GM13976 (cell line): ENCODE measurements around the gene CPE.
"Not testable (repeated sequence)": the region's sequence is repeated elsewhere in the genome, so short reads cannot be mapped to it uniquely, and the experiment has no call there.

Source experiments
- DNase-seq: peaks from one replicate; pipeline ENCODE4 v3.0.0; 2012; ENCODE audit warnings: low spot score
- in situ Hi-C: fragments of 300-500 bp; cut with MboI; formaldehyde crosslinking; loops from one replicate; pipeline ENCODE4 v1.12.0; 2022; ENCODE audit warnings: low sequenced_read_pairs, mixed read lengths, inconsistent platforms; ENCODE audit not compliant: unreplicated experiment
- TF ChIP-seq, protein P1 (sequence below): IDR thresholded peaks from 2 replicates; pipeline ENCODE4 v1.5.1; 2012; ENCODE audit warnings: borderline replicate concordance, mild to moderate bottlenecking; ENCODE audit not compliant: insufficient read depth; ENCODE audit errors: extremely low read depth, missing control alignments, control extremely low read depth

The CPE gene

DNA sequence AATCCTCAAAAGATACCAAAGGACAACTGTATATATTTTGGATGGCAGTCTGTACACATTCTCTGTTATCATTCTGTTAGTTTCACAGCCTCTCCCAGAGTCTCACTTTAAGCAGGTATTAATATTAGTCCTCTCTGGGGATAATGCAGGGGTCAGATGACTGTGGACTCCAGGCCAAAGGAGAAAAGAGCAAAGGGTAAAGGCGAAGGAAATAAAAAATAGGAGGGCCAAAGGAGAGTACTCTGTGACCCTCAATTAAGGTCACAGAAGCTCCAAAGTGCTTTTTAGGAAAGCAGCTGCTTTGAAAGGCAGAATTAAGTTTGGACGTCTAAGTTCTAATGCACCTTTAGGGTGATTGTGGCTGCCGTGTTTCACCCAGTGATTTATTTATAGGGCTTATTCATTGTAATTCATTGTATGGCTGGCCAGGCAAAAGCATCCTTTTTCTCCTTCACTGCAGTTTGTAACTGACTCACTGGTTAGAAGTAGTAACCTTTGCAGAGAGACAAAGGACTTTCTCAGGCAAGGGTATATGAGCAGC is 43.6 kb upstream of the CPE start:
- DNase-seq, result no peak
- TF ChIP-seq, protein P1, sequence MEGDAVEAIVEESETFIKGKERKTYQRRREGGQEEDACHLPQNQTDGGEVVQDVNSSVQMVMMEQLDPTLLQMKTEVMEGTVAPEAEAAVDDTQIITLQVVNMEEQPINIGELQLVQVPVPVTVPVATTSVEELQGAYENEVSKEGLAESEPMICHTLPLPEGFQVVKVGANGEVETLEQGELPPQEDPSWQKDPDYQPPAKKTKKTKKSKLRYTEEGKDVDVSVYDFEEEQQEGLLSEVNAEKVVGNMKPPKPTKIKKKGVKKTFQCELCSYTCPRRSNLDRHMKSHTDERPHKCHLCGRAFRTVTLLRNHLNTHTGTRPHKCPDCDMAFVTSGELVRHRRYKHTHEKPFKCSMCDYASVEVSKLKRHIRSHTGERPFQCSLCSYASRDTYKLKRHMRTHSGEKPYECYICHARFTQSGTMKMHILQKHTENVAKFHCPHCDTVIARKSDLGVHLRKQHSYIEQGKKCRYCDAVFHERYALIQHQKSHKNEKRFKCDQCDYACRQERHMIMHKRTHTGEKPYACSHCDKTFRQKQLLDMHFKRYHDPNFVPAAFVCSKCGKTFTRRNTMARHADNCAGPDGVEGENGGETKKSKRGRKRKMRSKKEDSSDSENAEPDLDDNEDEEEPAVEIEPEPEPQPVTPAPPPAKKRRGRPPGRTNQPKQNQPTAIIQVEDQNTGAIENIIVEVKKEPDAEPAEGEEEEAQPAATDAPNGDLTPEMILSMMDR, result no peak
- in situ Hi-C loops, result no loop called here

DNA sequence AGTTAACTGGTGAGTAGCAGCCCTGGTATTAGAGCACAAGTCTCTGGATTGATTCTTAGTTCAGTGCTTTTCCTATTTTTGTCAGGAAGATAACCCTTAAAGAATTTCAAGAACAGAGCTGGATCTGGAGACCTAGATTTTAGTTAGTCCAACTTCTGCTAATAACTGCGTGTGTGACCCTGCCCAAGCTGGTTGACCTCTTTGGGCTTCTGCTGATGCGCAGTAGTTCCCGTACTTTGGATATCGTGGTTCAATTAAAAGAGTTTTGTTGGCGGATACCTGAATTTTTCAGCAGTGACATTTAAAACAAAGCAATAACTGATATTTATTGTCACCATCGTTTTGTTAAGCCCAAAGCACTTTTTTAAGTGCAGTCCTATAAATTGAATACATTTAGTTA is 42.1 kb upstream of the CPE start:
- no peak for DNase-seq
- in situ Hi-C loops, result no loop called here
- TF ChIP-seq, protein P1, result no peak

DNA sequence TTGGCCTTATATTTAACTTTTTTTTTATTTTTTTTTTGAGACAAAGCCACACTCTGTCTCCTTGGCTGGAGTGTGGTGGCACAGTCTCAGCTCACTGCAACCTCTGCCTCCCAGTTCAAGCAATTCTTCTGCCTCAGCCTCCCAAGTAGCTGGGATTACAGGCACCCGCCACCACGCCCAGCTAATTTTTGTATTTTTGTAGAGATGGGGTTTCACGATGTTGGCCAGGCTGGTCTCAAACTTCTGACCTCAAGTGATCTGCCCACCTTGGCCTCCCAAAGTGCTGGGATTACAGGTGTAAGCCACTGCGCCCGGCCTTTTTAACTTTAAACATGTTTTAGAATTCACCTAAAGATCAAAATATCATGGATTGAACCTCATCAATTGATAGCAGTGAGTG is 36.5 kb upstream of the CPE start:
- not testable (repeated sequence) for DNase-seq
- in situ Hi-C loops, result loop anchor here (10.0 kb wide), 1 partner anchor 208 kb away; no protein-coding TSS in a partner anchor

DNA sequence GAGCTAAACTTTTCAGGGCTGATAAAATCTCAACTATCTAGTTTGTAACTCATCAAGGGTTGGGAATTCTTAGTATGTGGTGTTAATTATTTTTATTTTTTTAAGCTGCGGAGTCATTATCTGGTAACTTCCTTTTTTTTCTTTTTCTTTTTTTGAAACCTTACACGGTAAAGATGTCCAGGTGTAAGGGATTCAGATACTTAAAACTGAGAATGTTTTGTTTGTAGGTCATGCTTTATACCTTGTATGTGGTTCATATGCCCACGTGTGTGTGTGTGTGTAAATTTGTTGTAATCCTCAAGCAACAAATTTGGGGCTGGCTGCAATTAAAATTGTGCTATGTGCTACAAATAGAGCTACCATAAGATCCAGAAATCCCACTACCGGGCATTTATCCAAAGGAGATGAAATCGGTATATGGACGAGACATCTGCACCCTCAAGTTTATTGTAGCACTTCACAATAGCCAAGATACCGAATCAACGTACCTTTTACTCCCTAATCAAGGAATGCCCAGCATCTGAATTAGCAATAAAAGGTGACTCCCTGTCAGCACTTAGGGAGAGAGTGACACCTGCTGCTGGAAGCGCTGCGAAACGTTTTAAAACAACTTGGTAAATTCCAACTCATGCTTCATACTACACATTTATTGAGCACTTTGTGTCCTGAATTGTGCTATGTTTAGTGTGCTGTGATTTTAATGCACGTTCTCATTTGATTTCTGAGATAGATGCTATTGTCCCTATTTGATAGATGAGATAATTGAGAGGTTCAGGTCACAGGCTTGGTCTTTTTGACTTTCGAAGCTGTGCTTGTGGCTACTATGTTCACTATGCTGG is 35.2 kb upstream of the CPE start:
- in situ Hi-C loops, result loop anchor here (10.0 kb wide), 1 partner anchor 209 kb away; no protein-coding TSS in a partner anchor
- TF ChIP-seq, protein P1, result no peak
- DNase-seq, result no peak

DNA sequence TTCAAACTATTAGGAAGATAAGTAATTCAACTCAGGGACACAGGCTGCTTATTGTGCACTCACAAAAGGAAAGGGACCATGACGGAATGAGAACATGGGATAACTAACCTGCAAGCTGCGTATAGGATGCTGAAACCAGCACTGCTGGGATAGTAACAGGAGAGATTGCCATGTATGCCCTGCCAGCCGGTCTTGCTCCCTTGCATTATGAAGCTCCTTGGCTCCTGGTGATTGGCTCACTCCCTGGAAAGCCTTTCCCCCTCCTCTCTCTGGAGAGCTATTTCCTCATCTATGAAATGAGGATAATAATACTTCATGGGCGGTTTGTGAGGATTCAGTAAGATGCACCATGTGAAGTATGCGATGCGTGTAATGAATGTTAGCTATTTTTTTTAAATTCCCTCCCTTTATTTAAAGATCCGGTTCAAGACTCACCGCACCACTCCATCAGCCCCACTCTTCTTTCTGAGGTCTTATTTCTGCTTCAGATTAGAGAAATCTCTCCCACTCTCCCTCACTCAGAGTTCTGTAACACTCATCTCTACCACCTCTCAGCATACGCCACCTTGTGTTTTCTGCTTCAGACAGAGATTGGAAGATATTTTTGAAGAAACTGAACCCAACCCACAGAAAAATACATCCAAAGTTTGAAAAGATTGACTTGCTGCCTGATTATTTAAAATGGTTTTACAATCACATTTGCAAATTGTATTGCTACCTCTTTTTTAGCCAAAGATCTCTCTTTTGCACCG is 33.0 kb upstream of the CPE start:
- in situ Hi-C loops, result loop anchor here (10.0 kb wide), 1 partner anchor 211 kb away; no protein-coding TSS in a partner anchor
- TF ChIP-seq, protein P1, result no peak
- no peak for DNase-seq

DNA sequence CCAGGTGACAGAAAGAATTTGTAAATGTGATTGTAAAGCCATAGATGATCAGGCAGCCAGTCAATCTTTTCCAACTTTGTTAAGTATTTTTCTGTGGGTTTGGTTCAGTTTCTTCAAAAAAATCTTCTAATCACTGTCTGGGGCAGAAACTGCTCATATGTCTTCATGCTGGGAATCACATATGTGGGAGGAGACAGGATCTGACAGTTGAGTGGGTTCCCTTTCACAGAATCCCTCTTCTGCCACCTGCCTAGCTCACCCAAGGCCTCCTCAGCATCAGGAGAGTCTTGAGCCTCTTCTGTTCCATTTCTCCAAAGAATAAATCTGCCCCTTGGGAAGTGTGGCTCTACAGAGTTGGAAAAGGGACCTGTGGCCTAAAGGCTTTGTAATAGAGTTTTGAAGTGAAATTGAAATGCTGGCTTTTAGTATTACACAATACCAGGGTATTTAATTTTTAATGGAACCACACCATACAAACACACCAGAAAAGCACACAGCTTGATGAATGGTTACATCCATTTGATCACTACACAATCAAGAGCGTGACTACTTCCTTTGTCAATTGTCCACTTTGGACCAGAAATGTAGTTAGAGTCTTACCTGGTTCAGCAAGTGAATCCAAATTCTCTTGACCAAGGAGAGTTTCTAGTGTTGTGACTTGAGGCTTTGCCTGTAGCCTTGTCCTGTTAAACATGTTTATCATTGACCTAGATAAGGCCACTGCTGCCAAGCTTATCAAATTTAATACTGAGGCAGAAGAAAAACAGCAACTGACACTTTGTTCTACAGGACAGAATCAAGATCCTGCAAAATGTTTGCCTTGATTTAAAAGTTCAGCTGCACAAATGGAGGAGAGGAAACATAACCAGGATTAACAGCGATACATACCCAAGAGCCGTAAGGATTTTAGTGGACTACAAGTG is 30.9 kb upstream of the CPE start:
- in situ Hi-C loops, result loop anchor here (10.0 kb wide), 1 partner anchor 213 kb away; no protein-coding TSS in a partner anchor
- DNase-seq, result no peak
- TF ChIP-seq, protein P1, result no peak
